Heart left ventricle (tissue), 16 donors: ENCODE measurements around the gene CRCP. TPM values are rescaled to one million over a fixed set of nuclear protein-coding genes. Genes with fewer than 3 reads are reported as not detected.
"Not testable (repeated sequence)": the region's sequence is repeated elsewhere in the genome, so short reads cannot be mapped to it uniquely, and the experiment has no call there.

Source experiments
- ATAC-seq, 4 donors: fragments of 200-7000 bp; cut with Tn5 transposase; one replicate each; pipeline ENCODE4 v1.9.1; 2020 to 2022; ENCODE audit warnings: moderate library complexity in 4 of 4, mild to moderate bottlenecking in 3 of 4, moderate number of reproducible peaks in 1 of 4
- DNase-seq, 5 donors: peaks; one replicate each; pipeline ENCODE4 v3.0.0-alpha.2; 2020
- H3K27ac ChIP-seq, 12 donors: fragments of 200-600 bp; sonication (generic) in 4 of 12; one replicate each; pipeline versions ENCODE4 v1.5.0 to v1.8.0; 2016 to 2022; ENCODE audit warnings: mild to moderate bottlenecking in 2 of 12
- H3K27me3 ChIP-seq, 9 donors: fragments of 200-600 bp; sonication (generic) in 2 of 9; one replicate each; pipeline versions ENCODE4 v1.5.1 to v1.8.0; 2016 to 2022; ENCODE audit warnings: mild to moderate bottlenecking in 3 of 9
- H3K36me3 ChIP-seq, 9 donors: fragments of 200-600 bp; sonication (generic) in 2 of 9; one replicate each; pipeline versions ENCODE4 v1.5.0 to v1.8.0; 2018 to 2022; ENCODE audit warnings: mild to moderate bottlenecking in 2 of 9
- H3K4me1 ChIP-seq, 12 donors: fragments of 200-600 bp; sonication (generic) in 4 of 12; one replicate each; pipeline versions ENCODE4 v1.5.0 to v1.8.0; 2016 to 2022; ENCODE audit warnings: mild to moderate bottlenecking in 3 of 12
- H3K4me3 ChIP-seq, 12 donors: fragments of 200-600 bp; sonication (generic) in 4 of 12; one replicate each; pipeline versions ENCODE4 v1.5.0 to v1.8.0; 2017 to 2022; ENCODE audit warnings: mild to moderate bottlenecking in 9 of 12, moderate library complexity in 4 of 12
- H3K9me3 ChIP-seq, 12 donors: fragments of 200-600 bp; sonication (generic) in 4 of 12; one replicate each; pipeline versions ENCODE4 v1.5.0 to v1.8.0; 2016 to 2022; ENCODE audit warnings: mild to moderate bottlenecking in 1 of 12
- POLR2A ChIP-seq, 2 donors: fragments of 450-650 bp; IDR thresholded peaks; one replicate each; pipeline ENCODE4 v1.6.1; 2017; ENCODE audit warnings: antibody characterized with exemption in 2 of 2, mild to moderate bottlenecking in 2 of 2, moderate library complexity in 2 of 2
- WGBS, 4 donors: extraction: QIAGEN DNeasy Blood & Tissue Kit in 2 of 4; methylation state at CpG; one replicate each; pipeline versions ENCODE4 v1.1.5 to v1.1.7; 2013 to 2018; 5-methylcytosine and 5-hydroxymethylcytosine counted together
- intact Hi-C, 10 donors: fragments of 100-400 bp; cut with DNase I; formaldehyde crosslinking; loops; one replicate each; pipeline versions ENCODE4 v1.11.1 to v1.14.2; 2022
- polyA plus RNA-seq, 2 donors: library from polyadenylated mRNA; stranded (reverse); fragments of 200-250 nt; gene quantifications; one replicate each; pipeline ENCODE4 v1.2.3, GENCODE V29; 2013
- total RNA-seq, 9 donors: library from RNA; depleted of rRNA in 2 of 9; stranded (reverse); fragments of >200 nt in 2 of 9; fragmentation: NEBNext Ultra II Directional in 3 of 9; extraction: Animal tissue kit (Norgen Biotek cat#: 25700) in 3 of 9; gene quantifications; one replicate each; pipeline versions ENCODE4 v1.1.0 to v1.2.4, GENCODE V29; 2016 to 2023
- TF ChIP-seq, protein P1 (sequence below), 12 donors: fragments of 200-600 bp; sonication (generic) in 4 of 12; IDR thresholded peaks; one replicate each; pipeline versions ENCODE4 v1.5.0 to v1.8.0; 2018 to 2022; ENCODE audit warnings: antibody characterized with exemption in 12 of 12, mild to moderate bottlenecking in 5 of 12
- donor health status: ischemic (EF 13 %, LVEDD 7.1; RV severe dilation, severe dysfunction).
- donor health status: healthy with polysubstance abuse.
- donor health status: DM: no; HTN: yes; CAD: no.
- donor health status: DM: no; HTN: no; CAD: no.
- donor health status: ischemic (EF 25% LVEDD 6.9; RV normal size, moderate dysfunction).
- donor health status: ischemic (EF 25% LVEDD 5.7; RV mildly dilated, moderate dysfunction).
- donor health status: healthy.
- donor health status: DM: yes; HTN: yes; CAD: no.
- donor health status: ischemic (EF 35%, LVEDD 5.7; RV mildly dilated, moderate dysfunction).
- donor health status: nonischemic (EF 11% LVEDD 7.7; RV severe dilation, severe dysfunction).
- donor health status: DM: yes; HTN: yes; CAD: no.
- donor health status: PGD.
- donor health status: ischemic (EF 29% LVEDD 5.4; RV normal size, mild dysfunction).
- donor health status: nonischemic (EF 23%, LVEDD 6.1; RV moderate dilation, normal function).

CRCP gene
- total and polyA plus RNA-seq, 11 donors: 14.7 to 69.4 (median 20.1) TPM

DNA sequence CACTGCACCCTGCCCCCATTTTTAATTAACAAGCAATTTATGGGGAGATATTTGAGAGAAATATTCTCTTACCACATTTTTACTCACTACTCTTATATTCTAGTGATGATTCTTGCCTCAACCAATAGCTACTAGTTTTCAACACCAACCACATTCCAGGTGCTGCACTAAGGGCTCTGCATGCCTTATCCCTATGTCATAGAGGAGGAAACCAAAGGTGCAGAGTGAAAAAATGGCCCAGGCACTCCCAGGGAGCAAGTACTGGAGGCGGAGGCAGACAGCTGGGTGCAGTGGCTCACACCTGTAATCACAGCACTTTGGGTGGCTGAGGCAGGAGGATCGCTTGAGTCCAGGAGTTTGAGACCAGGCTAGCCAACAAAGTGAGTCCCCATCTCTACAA lies 55.0 kb downstream of the CRCP start:
- Histone ChIP-seq H3K9me3 (no peaks in the 10 kb centered on the region), H3K27ac (no peak overlapping the region), H3K4me1 (peaks cover 0 to 11% (median 6%) of the 10 kb centered on the region in 12 donors), H3K4me3 (no peak overlapping the region), H3K27me3 (no peaks in the 10 kb centered on the region), H3K36me3 (no peaks in the 10 kb centered on the region)
- ATAC-seq: no peak
- DNase-seq: no peak
- no peak for TF ChIP-seq POLR2A (IDR thresholded peaks at IDR 0.05)
- TF ChIP-seq, protein P1, sequence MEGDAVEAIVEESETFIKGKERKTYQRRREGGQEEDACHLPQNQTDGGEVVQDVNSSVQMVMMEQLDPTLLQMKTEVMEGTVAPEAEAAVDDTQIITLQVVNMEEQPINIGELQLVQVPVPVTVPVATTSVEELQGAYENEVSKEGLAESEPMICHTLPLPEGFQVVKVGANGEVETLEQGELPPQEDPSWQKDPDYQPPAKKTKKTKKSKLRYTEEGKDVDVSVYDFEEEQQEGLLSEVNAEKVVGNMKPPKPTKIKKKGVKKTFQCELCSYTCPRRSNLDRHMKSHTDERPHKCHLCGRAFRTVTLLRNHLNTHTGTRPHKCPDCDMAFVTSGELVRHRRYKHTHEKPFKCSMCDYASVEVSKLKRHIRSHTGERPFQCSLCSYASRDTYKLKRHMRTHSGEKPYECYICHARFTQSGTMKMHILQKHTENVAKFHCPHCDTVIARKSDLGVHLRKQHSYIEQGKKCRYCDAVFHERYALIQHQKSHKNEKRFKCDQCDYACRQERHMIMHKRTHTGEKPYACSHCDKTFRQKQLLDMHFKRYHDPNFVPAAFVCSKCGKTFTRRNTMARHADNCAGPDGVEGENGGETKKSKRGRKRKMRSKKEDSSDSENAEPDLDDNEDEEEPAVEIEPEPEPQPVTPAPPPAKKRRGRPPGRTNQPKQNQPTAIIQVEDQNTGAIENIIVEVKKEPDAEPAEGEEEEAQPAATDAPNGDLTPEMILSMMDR (IDR thresholded peaks at IDR 0.05): no peak
- WGBS, 4 donors: 91 to 100% (median 97%) methylated on average over 2 of the region's 2 CpGs
- intact Hi-C loops: no loop called here

DNA sequence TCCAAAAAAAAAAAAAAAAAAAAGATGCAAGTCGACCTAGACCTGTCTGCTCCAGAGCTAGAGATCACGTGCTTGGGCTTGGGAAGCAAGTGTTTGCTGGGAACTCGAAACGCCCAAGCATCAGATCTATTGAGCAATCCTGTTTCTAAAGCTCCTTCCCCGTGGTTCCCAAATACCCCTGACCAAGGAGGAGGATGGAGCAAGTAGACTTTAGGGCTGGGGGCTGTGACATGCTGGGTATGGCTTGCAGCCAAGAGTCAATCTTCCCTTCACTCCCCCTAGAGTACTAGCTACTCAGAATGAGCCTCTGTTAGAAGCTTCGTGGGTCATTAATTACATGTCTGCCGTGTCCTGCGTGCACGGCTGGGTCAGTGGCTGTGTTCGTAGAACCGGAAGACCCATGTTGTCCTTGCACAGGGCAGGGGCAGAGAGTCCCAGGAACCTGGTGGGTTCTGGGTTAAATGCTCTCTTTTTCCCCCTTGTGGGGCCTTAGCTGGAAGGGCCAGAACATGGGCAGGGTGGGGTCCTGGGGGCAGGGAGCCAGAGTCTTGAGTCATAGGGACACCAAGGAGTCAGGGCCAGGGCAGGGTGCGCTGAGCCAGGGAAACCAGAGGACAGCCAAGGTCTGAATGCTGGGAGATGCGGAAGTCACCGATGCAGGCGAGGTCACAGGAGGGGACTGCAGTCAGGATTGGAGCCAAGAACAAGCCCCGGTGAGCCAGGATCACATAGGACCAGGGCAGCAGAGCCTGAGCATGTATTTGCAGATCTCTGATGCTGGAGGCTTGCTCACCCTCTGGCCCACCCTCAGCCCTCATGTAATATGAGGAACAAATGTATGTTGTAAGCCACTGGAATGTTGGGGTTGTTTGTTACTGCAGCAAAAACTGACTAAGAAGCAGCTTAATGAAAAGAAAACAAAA lies 55.9 kb downstream of the CRCP start:
- DNase-seq (peak; percentile 55 to 87 (median 75)), ATAC-seq (peak; percentile 91 to 93 (median 92))
- Histone ChIP-seq H3K27me3 (no peaks in the 10 kb centered on the region), H3K36me3 (no peaks in the 10 kb centered on the region), H3K27ac (peak overlapping the region in 7 of 12 donors; percentile 31 to 70 (median 55)), H3K9me3 (no peaks in the 10 kb centered on the region), H3K4me3 (no peak overlapping the region), H3K4me1 (peaks cover 0 to 11% (median 6%) of the 10 kb centered on the region in 12 donors)
- intact Hi-C loops: no loop called here
- TF ChIP-seq, protein P1 (IDR thresholded peaks at IDR 0.05): no peak
- no peak for TF ChIP-seq POLR2A (IDR thresholded peaks at IDR 0.05)
- WGBS, 4 donors: 40 to 56% (median 46%) methylated on average over 15 to 16 of the region's 16 CpGs

DNA sequence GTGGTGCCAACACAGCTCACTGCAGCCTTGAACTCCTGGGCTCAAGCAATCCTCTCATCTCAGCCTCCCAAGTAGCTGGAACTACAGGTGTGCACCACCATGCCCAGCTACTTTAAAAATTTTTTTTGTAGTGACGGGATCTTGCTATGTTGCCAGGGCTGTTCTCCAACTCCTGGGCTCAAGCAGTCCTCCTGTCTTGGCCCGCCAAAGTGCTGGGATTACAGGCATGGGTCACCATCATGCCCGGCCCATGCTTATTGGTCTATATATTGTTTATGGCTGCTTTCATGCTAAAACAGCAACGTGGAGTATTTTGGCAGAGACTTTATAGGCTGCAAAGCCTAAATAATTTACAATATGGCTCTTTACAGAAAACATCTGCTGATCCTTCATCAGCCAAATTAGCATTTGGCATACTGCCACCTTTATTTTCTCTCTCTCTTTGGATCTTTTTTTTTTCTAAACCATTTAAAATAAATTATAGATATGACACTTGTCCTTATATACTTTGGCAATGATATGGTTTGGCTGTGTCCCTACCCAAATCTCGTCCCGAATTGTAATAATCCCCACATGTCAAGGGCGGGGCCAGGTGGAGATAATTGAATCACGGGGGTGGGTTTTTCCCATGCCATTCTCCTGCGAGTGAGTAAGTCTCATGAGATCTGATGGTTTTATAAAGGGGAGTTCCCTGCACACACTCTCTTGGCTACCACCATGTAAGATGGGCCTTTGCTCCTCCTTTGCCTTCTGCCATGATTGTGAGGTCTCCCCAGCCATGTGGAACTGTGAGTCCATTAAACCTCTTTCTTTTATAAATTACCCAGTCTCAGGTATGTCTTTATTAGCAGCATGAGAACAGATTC lies 58.1 kb downstream of the CRCP start:
- not testable (repeated sequence) for H3K4me3 ChIP-seq

DNA sequence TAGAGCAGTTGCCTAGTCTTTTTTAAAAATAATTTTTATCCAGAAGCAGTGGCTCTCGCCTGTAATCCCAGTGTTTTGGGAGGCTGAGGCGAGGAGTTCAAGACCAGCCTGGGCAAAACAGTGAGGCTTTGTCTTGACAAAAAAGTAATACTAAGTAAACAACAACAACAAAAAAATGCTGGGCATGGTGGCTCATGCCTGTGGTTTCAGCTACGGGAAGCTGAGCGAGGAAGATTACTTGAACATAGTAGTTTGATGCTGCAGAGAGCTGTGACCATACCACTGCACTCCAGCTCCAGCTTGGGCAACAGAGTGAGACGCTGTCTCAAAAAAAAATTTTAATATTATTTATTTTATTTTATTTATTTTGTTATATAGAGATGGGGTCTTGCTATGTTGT lies 59.2 kb downstream of the CRCP start:
- peaks cover 0 to 11% (median 6%) of the 10 kb centered on the region in 12 donors for H3K4me1 ChIP-seq
- TF ChIP-seq POLR2A (IDR thresholded peaks at IDR 0.05): no peak
- TF ChIP-seq, protein P1 (IDR thresholded peaks at IDR 0.05): no peak
- intact Hi-C loops: no loop called here
- H3K27me3 ChIP-seq: no peaks in the 10 kb centered on the region
- H3K36me3 ChIP-seq: no peaks in the 10 kb centered on the region
- H3K4me3 ChIP-seq: no peak overlapping the region
- WGBS, 4 donors: 91 to 97% (median 97%) methylated on average over 5 of the region's 5 CpGs
- no peak for ATAC-seq
- DNase-seq: no peak
- H3K9me3 ChIP-seq: no peaks in the 10 kb centered on the region
- no peak overlapping the region for H3K27ac ChIP-seq

More for the DNA sequence above, 58.1 kb downstream of the CRCP start:
- H3K36me3 ChIP-seq, H3K27me3 ChIP-seq, intact Hi-C loops, DNase-seq, H3K27ac ChIP-seq, ATAC-seq, H3K9me3 ChIP-seq: not testable (repeated sequence)
- peaks cover 0 to 11% (median 6%) of the 10 kb centered on the region in 12 donors for H3K4me1 ChIP-seq
- WGBS, 4 donors: 63 to 73% (median 68%) methylated on average over 9 of the region's 9 CpGs

DNA sequence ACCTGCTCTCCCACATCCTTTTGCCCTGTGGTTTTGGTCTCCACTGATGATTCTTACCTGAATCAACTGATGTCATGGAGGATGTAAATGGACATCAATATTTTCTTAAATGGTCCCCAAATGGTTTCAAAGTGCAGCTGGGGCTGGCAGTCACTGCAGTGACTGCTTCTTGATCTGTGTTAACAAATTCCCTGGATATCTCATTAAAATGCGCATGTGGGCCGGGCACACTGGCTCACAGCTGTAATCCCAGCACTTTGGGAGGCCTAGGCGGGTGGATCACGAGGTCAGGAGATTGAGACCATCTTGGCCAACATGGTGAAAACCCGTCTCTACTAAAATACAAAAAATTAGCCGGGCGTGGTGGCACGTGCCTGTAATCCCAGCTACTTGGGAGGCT lies 60.4 kb downstream of the CRCP start:
- intact Hi-C loops, ATAC-seq: not testable (repeated sequence)

More for the DNA sequence above, 60.4 kb downstream of the CRCP start:
- peaks cover 0 to 11% (median 6%) of the 10 kb centered on the region in 12 donors for H3K4me1 ChIP-seq
- WGBS, 4 donors: 91 to 99% (median 93%) methylated on average over 8 of the region's 8 CpGs
- H3K4me3 ChIP-seq, H3K36me3 ChIP-seq, DNase-seq, H3K27ac ChIP-seq, H3K27me3 ChIP-seq, H3K9me3 ChIP-seq: not testable (repeated sequence)
